Peyer's patch (tissue), 4 donors: ENCODE data around the gene C9orf72. TPM values are rescaled to one million over a fixed set of nuclear protein-coding genes. Genes with fewer than 3 reads are reported as not detected.
A peak's percentile ranks its signal among the peaks of the same experiment; 100 is the strongest.

Experiments
- DNase-seq, 3 donors: peaks; one replicate each; pipeline ENCODE4 v3.0.0-alpha.2; 2017 to 2019
- H3K27ac ChIP-seq, 4 donors: fragments of 200-600 bp; sonication (generic); one replicate each; pipeline ENCODE4 v1.5.1; 2016 to 2019
- H3K27me3 ChIP-seq, 2 donors: fragments of 200-600 bp; sonication (generic); one replicate each; pipeline ENCODE4 v1.5.1; 2019
- H3K36me3 ChIP-seq, 3 donors: fragments of 200-600 bp; sonication (generic); one replicate each; pipeline ENCODE4 v1.5.1; 2016 to 2019
- H3K4me1 ChIP-seq, 4 donors: fragments of 200-600 bp; sonication (generic); one replicate each; pipeline ENCODE4 v1.5.1; 2016 to 2019
- H3K4me3 ChIP-seq, 4 donors: fragments of 200-600 bp; sonication (generic); 1 replicate in 3 of 4; 2 replicates in 1 of 4; pipeline ENCODE4 v1.5.1; 2016 to 2019; ENCODE audit warnings: mild to moderate bottlenecking in 1 of 4
- H3K9me3 ChIP-seq, 4 donors: fragments of 200-600 bp; sonication (generic); one replicate each; pipeline ENCODE4 v1.5.1; 2016 to 2019; ENCODE audit warnings: mild to moderate bottlenecking in 1 of 4
- POLR2A ChIP-seq, 2 donors: fragments of 450-650 bp; IDR thresholded peaks; one replicate each; pipeline ENCODE4 v1.5.1; 2017; ENCODE audit warnings: antibody characterized with exemption in 2 of 2, mild to moderate bottlenecking in 2 of 2, moderate library complexity in 2 of 2
- total RNA-seq, 4 donors: library from RNA; depleted of rRNA; stranded (reverse); fragments of >200 nt; gene quantifications; one replicate each; pipeline ENCODE4 v1.1.0, GENCODE V29; 2016
- TF ChIP-seq, protein P1 (sequence below), 6 experiments: fragments of 450-650 bp in 4 of 6; fragments of 200-600 bp in 2 of 6; sonication (generic) in 1 of 6; IDR thresholded peaks; one replicate each; pipeline ENCODE4 v1.5.1; 2017 to 2019; ENCODE audit warnings: antibody characterized with exemption in 6 of 6, mild to moderate bottlenecking in 3 of 6, moderate library complexity in 1 of 6

The C9orf72 gene
- total RNA-seq, 4 donors from 2014 or later = 13.1 to 30.5 (median 15.1) TPM

GRCh38 chr9:27589462-27589861, 16.2 kb upstream of the C9orf72 start:
- H3K36me3 ChIP-seq = no peaks in the 10 kb centered on the region
- DNase-seq = no peak
- no peaks in the 10 kb centered on the region for H3K27me3 ChIP-seq
- H3K27ac ChIP-seq = no peak overlapping the region
- H3K4me3 ChIP-seq = no peak overlapping the region
- no peaks in the 10 kb centered on the region for H3K4me1 ChIP-seq
- H3K9me3 ChIP-seq = no peaks in the 10 kb centered on the region
- TF ChIP-seq, protein P1, sequence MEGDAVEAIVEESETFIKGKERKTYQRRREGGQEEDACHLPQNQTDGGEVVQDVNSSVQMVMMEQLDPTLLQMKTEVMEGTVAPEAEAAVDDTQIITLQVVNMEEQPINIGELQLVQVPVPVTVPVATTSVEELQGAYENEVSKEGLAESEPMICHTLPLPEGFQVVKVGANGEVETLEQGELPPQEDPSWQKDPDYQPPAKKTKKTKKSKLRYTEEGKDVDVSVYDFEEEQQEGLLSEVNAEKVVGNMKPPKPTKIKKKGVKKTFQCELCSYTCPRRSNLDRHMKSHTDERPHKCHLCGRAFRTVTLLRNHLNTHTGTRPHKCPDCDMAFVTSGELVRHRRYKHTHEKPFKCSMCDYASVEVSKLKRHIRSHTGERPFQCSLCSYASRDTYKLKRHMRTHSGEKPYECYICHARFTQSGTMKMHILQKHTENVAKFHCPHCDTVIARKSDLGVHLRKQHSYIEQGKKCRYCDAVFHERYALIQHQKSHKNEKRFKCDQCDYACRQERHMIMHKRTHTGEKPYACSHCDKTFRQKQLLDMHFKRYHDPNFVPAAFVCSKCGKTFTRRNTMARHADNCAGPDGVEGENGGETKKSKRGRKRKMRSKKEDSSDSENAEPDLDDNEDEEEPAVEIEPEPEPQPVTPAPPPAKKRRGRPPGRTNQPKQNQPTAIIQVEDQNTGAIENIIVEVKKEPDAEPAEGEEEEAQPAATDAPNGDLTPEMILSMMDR (IDR thresholded peaks at IDR 0.05) = no peak
- TF ChIP-seq POLR2A (IDR thresholded peaks at IDR 0.05) = no peak

- Histone ChIP-seq H3K4me3 (no peak overlapping the region), H3K9me3 (no peaks in the 10 kb centered on the region), H3K27me3 (no peaks in the 10 kb centered on the region), H3K36me3 (no peaks in the 10 kb centered on the region), H3K27ac (no peak overlapping the region), H3K4me1 (no peaks in the 10 kb centered on the region)
- TF ChIP-seq POLR2A (IDR thresholded peaks at IDR 0.05) = no peak
- no peak for DNase-seq
Measured at GRCh38 chr9:27586304-27586703, 13.0 kb upstream of the C9orf72 start.

GRCh38 chr9:27584931-27585330, 11.7 kb upstream of the C9orf72 start:
- TF ChIP-seq, protein P1 (IDR thresholded peaks at IDR 0.05) = no peak
- no peak for TF ChIP-seq POLR2A (IDR thresholded peaks at IDR 0.05)
- no peak for DNase-seq

GRCh38 chr9:27582794-27583193, 9.5 kb upstream of the C9orf72 start:
- DNase-seq = no peak
- no peak overlapping the region for H3K4me3 ChIP-seq
- no peaks in the 10 kb centered on the region for H3K27me3 ChIP-seq
- TF ChIP-seq, protein P1 (IDR thresholded peaks at IDR 0.05) = no peak
- no peak for TF ChIP-seq POLR2A (IDR thresholded peaks at IDR 0.05)
- no peaks in the 10 kb centered on the region for H3K9me3 ChIP-seq
- H3K27ac ChIP-seq = no peak overlapping the region
- no peaks in the 10 kb centered on the region for H3K4me1 ChIP-seq
- H3K36me3 ChIP-seq = no peaks in the 10 kb centered on the region

More at GRCh38 chr9:27584931-27585330, 11.7 kb upstream of the C9orf72 start:
- Histone ChIP-seq H3K9me3 (no peaks in the 10 kb centered on the region), H3K4me1 (no peaks in the 10 kb centered on the region), H3K36me3 (no peaks in the 10 kb centered on the region), H3K4me3 (no peak overlapping the region), H3K27ac (no peak overlapping the region), H3K27me3 (no peaks in the 10 kb centered on the region)

DNA sequence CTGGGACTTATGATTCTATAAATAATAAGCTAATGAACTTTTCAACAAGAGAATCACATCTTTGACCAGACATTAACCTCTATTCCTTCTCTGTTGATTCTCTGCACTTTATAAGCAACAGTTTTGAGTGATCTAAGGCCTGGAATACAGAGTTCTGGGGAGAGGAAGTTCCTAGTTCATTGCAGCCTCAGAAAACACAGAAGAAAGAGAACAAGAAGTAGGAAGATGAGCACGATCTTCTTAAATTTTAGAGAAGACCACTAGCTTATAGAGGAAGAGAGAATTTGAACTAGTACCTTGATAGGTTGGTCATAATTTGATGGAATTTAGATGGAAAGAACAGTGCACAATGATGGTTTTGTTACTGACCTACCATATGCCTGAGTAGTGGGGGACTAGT, 8.5 kb upstream of the C9orf72 start:
- DNase-seq = no peak
- Histone ChIP-seq H3K4me3 (no peak overlapping the region), H3K9me3 (no peaks in the 10 kb centered on the region), H3K4me1 (no peaks in the 10 kb centered on the region), H3K27ac (no peak overlapping the region), H3K36me3 (no peaks in the 10 kb centered on the region), H3K27me3 (no peaks in the 10 kb centered on the region)
- no peak for TF ChIP-seq POLR2A (IDR thresholded peaks at IDR 0.05)
- TF ChIP-seq, protein P1 (IDR thresholded peaks at IDR 0.05) = no peak

DNA sequence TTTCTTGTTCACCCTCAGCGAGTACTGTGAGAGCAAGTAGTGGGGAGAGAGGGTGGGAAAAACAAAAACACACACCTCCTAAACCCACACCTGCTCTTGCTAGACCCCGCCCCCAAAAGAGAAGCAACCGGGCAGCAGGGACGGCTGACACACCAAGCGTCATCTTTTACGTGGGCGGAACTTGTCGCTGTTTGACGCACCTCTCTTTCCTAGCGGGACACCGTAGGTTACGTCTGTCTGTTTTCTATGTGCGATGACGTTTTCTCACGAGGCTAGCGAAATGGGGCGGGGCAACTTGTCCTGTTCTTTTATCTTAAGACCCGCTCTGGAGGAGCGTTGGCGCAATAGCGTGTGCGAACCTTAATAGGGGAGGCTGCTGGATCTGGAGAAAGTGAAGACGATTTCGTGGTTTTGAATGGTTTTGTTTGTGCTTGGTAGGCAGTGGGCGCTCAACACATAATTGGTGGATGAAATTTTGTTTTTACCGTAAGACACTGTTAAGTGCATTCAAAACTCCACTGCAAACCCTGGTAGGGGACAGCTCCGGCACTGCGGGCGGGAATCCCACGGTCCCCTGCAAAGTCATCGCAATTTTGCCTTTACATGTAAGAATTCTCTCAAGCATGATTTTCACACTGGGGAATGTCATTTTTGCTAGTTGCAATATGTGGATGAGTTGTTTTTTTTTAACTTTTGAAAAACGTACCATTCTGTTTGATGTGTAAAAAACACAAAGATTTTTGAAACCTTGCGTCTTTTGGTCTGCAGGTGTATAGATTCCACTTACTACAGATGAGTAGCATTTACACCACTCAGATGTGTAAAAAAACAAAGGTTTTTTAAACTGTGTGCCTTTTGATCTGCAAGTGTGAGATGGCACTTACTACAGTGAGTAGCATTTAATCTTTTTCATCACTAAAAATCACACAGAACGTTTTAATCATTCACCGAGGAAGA, 631 bp upstream of the C9orf72 start:
- Histone ChIP-seq H3K27me3 (no peaks in the 10 kb centered on the region), H3K4me3 (peak overlapping the region; percentile 78 to 94 (median 80)), H3K27ac (peak overlapping the region; percentile 96 to 98 (median 97)), H3K9me3 (no peaks in the 10 kb centered on the region), H3K4me1 (peaks cover 0 to 12% (median 0%) of the 10 kb centered on the region in 4 donors), H3K36me3 (no peaks in the 10 kb centered on the region)
- peak; percentile 93 to 100 (median 99) for DNase-seq
- TF ChIP-seq, protein P1 (IDR thresholded peaks at IDR 0.05) = peak in 1 of 6 experiments; percentile 22
- peak; percentile 68 to 87 for TF ChIP-seq POLR2A (IDR thresholded peaks at IDR 0.05)
